WTC11 (cell line): Measurements from ENCODE around the gene CBX7.

Experiments used
- CTCF ChIP-seq: fragments of 200-600 bp; IDR thresholded peaks from 2 replicates; pipeline ENCODE4 v1.8.0; 2022; ENCODE audit warnings: antibody characterized with exemption
- EMX1 ChIP-seq: fragments of 250-450 bp; sonication (Bioruptor Pico); IDR thresholded peaks from 2 replicates; pipeline ENCODE4 v1.8.0; 2021; ENCODE audit warnings: mild to moderate bottlenecking
- FOXJ3 ChIP-seq: sonication (generic); formaldehyde crosslinking; IDR thresholded peaks from 2 replicates; pipeline ENCODE4 v1.9.0; 2021; ENCODE audit warnings: missing genetic modification reagents, mild to moderate bottlenecking, borderline replicate concordance
- GABPB1 ChIP-seq: sonication (generic); formaldehyde crosslinking; IDR thresholded peaks from 2 replicates; pipeline ENCODE4 v1.8.1; 2023; ENCODE audit warnings: mild to moderate bottlenecking, missing genetic modification reagents
- NFE2L1 ChIP-seq: sonication (generic); formaldehyde crosslinking; IDR thresholded peaks from 2 replicates; pipeline ENCODE4 v1.8.1; 2023; ENCODE audit warnings: missing genetic modification reagents
- NR2C2 ChIP-seq: sonication (generic); formaldehyde crosslinking; IDR thresholded peaks from 2 replicates; pipeline ENCODE4 v1.8.0; 2022; ENCODE audit warnings: mild to moderate bottlenecking, missing genetic modification reagents
- TEAD1 ChIP-seq: sonication (generic); formaldehyde crosslinking; IDR thresholded peaks from 2 replicates; pipeline ENCODE4 v1.8.0; 2022; ENCODE audit warnings: mild to moderate bottlenecking, missing genetic modification reagents

- no peak for TF ChIP-seq NFE2L1
- no peak for TF ChIP-seq TEAD1
- TF ChIP-seq CTCF: no peak
- no peak for TF ChIP-seq GABPB1 (CRISPR knock-in tag)
- no peak for TF ChIP-seq FOXJ3 (CRISPR knock-in tag)
- TF ChIP-seq EMX1 (CRISPR knock-in tag): no peak
- TF ChIP-seq NR2C2 (CRISPR knock-in tag): no peak
Measured at GRCh38 chr22:39115977-39116621, 36.4 kb downstream of the CBX7 start.
